ENCODE measurements around the gene CRYBG1.

DNA sequence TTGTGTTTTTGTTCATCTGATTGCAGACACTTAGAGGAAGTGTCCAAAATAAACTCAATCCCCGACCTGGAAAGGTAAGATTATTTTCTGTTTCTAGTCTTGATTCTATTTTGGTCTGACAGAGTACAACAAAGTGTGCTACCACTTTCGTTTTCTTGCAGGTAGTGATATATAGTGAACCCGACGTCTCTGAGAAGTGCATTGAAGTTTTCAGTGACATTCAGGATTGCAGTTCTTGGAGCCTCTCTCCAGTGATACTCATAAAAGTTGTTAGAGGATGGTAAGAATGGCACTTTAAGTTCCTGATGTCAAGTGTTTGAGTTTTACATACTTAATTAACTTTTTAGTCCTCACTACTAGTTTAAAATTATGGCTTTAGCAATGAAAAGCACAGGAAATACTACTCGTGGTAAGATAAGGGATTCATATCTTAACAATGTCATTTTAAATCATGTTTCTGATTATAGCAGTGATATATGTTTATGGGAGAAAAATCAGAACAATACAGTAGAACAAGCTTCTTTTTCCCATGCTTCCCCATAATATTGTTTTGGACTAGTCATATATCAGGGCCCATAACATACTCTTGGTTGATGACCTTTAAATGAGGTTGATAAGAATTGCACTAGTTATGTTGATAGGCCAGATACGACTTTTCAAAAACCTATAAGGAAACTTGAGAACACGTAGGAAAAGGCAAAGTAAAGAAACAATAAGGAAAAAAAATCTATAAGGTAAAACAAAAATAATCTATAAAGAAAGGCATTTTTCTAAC lies 164.8 kb downstream of the CRYBG1 start:
- TF ChIP-seq MXI1 (conservative IDR thresholded peaks at IDR 0.05; ENCODE audit: poor library complexity, severe bottlenecking) (no peak), TAF1 (IDR thresholded peaks at IDR 0.05; ENCODE audit: low read depth) (no peak), RAD21 (conservative IDR thresholded peaks at IDR 0.05) (no peak), EZH2 (IDR thresholded peaks at IDR 0.05; ENCODE audit: borderline replicate concordance, insufficient read depth, low read length, poor library complexity, severe bottlenecking) (no peak), POLR2AphosphoS5 (IDR thresholded peaks at IDR 0.05) (no peak), SMC3 (conservative IDR thresholded peaks at IDR 0.05; ENCODE audit: poor library complexity) (no peak)
- TF ChIP-seq, protein P1, sequence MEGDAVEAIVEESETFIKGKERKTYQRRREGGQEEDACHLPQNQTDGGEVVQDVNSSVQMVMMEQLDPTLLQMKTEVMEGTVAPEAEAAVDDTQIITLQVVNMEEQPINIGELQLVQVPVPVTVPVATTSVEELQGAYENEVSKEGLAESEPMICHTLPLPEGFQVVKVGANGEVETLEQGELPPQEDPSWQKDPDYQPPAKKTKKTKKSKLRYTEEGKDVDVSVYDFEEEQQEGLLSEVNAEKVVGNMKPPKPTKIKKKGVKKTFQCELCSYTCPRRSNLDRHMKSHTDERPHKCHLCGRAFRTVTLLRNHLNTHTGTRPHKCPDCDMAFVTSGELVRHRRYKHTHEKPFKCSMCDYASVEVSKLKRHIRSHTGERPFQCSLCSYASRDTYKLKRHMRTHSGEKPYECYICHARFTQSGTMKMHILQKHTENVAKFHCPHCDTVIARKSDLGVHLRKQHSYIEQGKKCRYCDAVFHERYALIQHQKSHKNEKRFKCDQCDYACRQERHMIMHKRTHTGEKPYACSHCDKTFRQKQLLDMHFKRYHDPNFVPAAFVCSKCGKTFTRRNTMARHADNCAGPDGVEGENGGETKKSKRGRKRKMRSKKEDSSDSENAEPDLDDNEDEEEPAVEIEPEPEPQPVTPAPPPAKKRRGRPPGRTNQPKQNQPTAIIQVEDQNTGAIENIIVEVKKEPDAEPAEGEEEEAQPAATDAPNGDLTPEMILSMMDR (IDR thresholded peaks at IDR 0.05; ENCODE audit: poor library complexity, severe bottlenecking): no peak
